ENCODE measurements around the gene TELO2.

TELO2 gene

GRCh38 chr16:1527836-1528811, 35.0 kb downstream of the TELO2 start:
- CTCF ChIA-PET: interaction anchor here (0.6 to 0.7 kb wide), 2 partner anchors 104 to 146 kb away, joined by 3 read pairs; no protein-coding TSS in a partner anchor
- Histone ChIP-seq H3K4me3 (ENCODE audit: low read depth, low read length) (no peak overlapping the region), H3K27ac (ENCODE audit: extremely low read depth, low read depth, low read length) (no peak overlapping the region), H3K4me1 (ENCODE audit: control insufficient read depth, insufficient read depth, low read length) (no peaks in the 10 kb centered on the region), H3K9me3 (ENCODE audit: control insufficient read depth, insufficient read depth, low read depth, low read length) (no peaks in the 10 kb centered on the region), H3K36me3 (ENCODE audit: control insufficient read depth in 2 of 2, insufficient read depth in 1 of 2, low read length in 2 of 2) (peaks cover 0 to 8% of the 10 kb centered on the region in 2 experiments; a peak in 1 of 3 replicates)
- TF ChIP-seq ZBTB26 (tag by site-specific recombination; optimal IDR thresholded peaks at IDR 0.05): peak; percentile 19
- peak; percentile 99 for TF ChIP-seq ZSCAN4 (tag by site-specific recombination; IDR thresholded peaks at IDR 0.05)
- peak; percentile 85 for TF ChIP-seq EGR2 (tag by site-specific recombination; IDR thresholded peaks at IDR 0.05; ENCODE audit: low read depth)
- TF ChIP-seq ZFHX2 (tag by site-specific recombination; conservative IDR thresholded peaks at IDR 0.05): peak; percentile 77
- no peak for TF ChIP-seq KLF10 (tag by site-specific recombination; IDR thresholded peaks at IDR 0.05)
- 0 out of 2 replicates have a peak, but pooled peaks have one; percentile 32 for TF ChIP-seq ZNF473 (tag by site-specific recombination; IDR thresholded peaks at IDR 0.05)
- no peak for TF ChIP-seq ZNF768 (tag by site-specific recombination; IDR thresholded peaks at IDR 0.05)
- POLR2A ChIA-PET: interaction anchor here (0.6 kb wide), 1 partner anchor 57 kb away, joined by 6 read pairs; no protein-coding TSS in a partner anchor

GRCh38 chr16:1528921-1529537, 35.9 kb downstream of the TELO2 start:
- ChIA-PET POLR2A (no interaction called here), CTCF (no interaction called here)
- Histone ChIP-seq H3K4me3 (ENCODE audit: low read depth, low read length) (no peak overlapping the region), H3K9me3 (ENCODE audit: control insufficient read depth, insufficient read depth, low read depth, low read length) (no peaks in the 10 kb centered on the region), H3K27ac (ENCODE audit: extremely low read depth, low read depth, low read length) (no peak overlapping the region), H3K4me1 (ENCODE audit: control insufficient read depth, insufficient read depth, low read length) (no peaks in the 10 kb centered on the region), H3K36me3 (ENCODE audit: control insufficient read depth in 2 of 2, insufficient read depth in 1 of 2, low read length in 2 of 2) (no peaks in the 10 kb centered on the region)
- TF ChIP-seq ZNF645 (tag by site-specific recombination; IDR thresholded peaks at IDR 0.05): no peak
- no peak for TF ChIP-seq ZNF639 (tag by site-specific recombination; IDR thresholded peaks at IDR 0.05)
- TF ChIP-seq GLI2 (tag by site-specific recombination; IDR thresholded peaks at IDR 0.05; ENCODE audit: borderline replicate concordance, low read depth): no peak
- no peak for TF ChIP-seq ZNF140 (tag by site-specific recombination; IDR thresholded peaks at IDR 0.05)
- TF ChIP-seq ZNF211 (tag by site-specific recombination; IDR thresholded peaks at IDR 0.05; ENCODE audit: low read depth): no peak
- no peak for TF ChIP-seq ZNF18 (tag by site-specific recombination; IDR thresholded peaks at IDR 0.05)
- no peak for TF ChIP-seq ZNF560 (tag by site-specific recombination; IDR thresholded peaks at IDR 0.05; ENCODE audit: borderline replicate concordance)
- TF ChIP-seq PBX3 (CRISPR knock-in tag; IDR thresholded peaks at IDR 0.05): no peak
- TF ChIP-seq ZNF19 (tag by site-specific recombination; IDR thresholded peaks at IDR 0.05; ENCODE audit: low read depth): no peak
- TF ChIP-seq ZSCAN23 (tag by site-specific recombination; IDR thresholded peaks at IDR 0.05): no peak
- no peak for TF ChIP-seq GLIS2 (tag by site-specific recombination; IDR thresholded peaks at IDR 0.05)
- no peak for TF ChIP-seq GFI1B (tag by site-specific recombination; IDR thresholded peaks at IDR 0.05)
- TF ChIP-seq ZNF133 (tag by site-specific recombination; IDR thresholded peaks at IDR 0.05): no peak
- no peak for TF ChIP-seq ZNF600 (tag by site-specific recombination; IDR thresholded peaks at IDR 0.05)
- TF ChIP-seq ZEB2 (tag by site-specific recombination; IDR thresholded peaks at IDR 0.05): no peak
